Transverse colon (tissue), 4 donors: ENCODE results near the gene ADAMTS16. TPM values are rescaled to one million over a fixed set of nuclear protein-coding genes. Genes with fewer than 3 reads are reported as not detected.

ENCODE experiments used
- DNase-seq: peaks from one replicate; pipeline ENCODE4 v3.0.0-alpha.2; 2019
- H3K27ac ChIP-seq, 4 donors: fragments of 200-600 bp; sonication (generic); 2 replicates each; pipeline ENCODE4 v1.5.1; 2016 to 2018; ENCODE audit warnings: inconsistent platforms in 4 of 4
- H3K27me3 ChIP-seq: fragments of 200-600 bp; sonication (generic); 2 replicates; pipeline ENCODE4 v1.5.1; 2017; ENCODE audit warnings: inconsistent platforms
- H3K36me3 ChIP-seq, 4 donors: fragments of 200-600 bp; sonication (generic); 2 replicates each; pipeline ENCODE4 v1.5.1; 2017 to 2019; ENCODE audit warnings: inconsistent platforms in 4 of 4
- H3K4me1 ChIP-seq, 4 donors: fragments of 200-600 bp; sonication (generic); 2 replicates each; pipeline ENCODE4 v1.5.1; 2017 to 2020; ENCODE audit warnings: inconsistent platforms in 4 of 4
- H3K4me3 ChIP-seq, 4 donors: fragments of 200-600 bp; sonication (generic); 1 replicate in 1 of 4; 2 replicates in 3 of 4; pipeline versions ENCODE4 v1.5.1 to v1.6.1; 2017 to 2019; ENCODE audit warnings: inconsistent platforms in 4 of 4
- H3K9me3 ChIP-seq, 2 donors: fragments of 200-600 bp; sonication (generic); 2 replicates each; pipeline ENCODE4 v1.5.1; 2017 to 2019; ENCODE audit warnings: inconsistent platforms in 2 of 2
- EP300 ChIP-seq: sonication (generic); formaldehyde crosslinking; IDR thresholded peaks from one replicate; pipeline ENCODE4 v1.6.1; 2017; ENCODE audit warnings: antibody characterized with exemption, low read depth
- POLR2A ChIP-seq: fragments of 450-650 bp; IDR thresholded peaks from one replicate; pipeline ENCODE4 v1.6.1; 2016; ENCODE audit warnings: antibody characterized with exemption, mild to moderate bottlenecking, moderate library complexity
- POLR2AphosphoS5 ChIP-seq, 3 donors: sonication (generic); formaldehyde crosslinking; IDR thresholded peaks; one replicate each; pipeline ENCODE4 v1.6.1; 2016; ENCODE audit warnings: antibody characterized with exemption in 3 of 3
- WGBS, 2 donors: methylation state at CpG; one replicate each; pipeline ENCODE4 v1.1.5; 2018; ENCODE audit warnings: low coverage in 1 of 2; 5-methylcytosine and 5-hydroxymethylcytosine counted together
- in situ Hi-C, 4 donors: fragments of 200-750 bp; cut with MboI; loops; one replicate each; pipeline versions ENCODE4 v1.15.0 to v1.15.1; 2017; ENCODE audit warnings: low sequenced_read_pairs in 3 of 4, low pct_ligation_motif_present in 1 of 4, low pct_unique_long_range_greater_than_20kb in 1 of 4
- intact Hi-C: fragments of 100-400 bp; cut with DNase I; formaldehyde crosslinking; loops from one replicate; pipeline ENCODE4 v1.15.1; 2023; ENCODE audit warnings: low total_unique reads
- total RNA-seq, 4 donors: library from RNA; depleted of rRNA; stranded (reverse); fragments of >200 nt; gene quantifications; one replicate each; pipeline ENCODE4 v1.1.0, GENCODE V29; 2016
- TF ChIP-seq, protein P1 (sequence below), 5 experiments: fragments of 200-600 bp in 3 of 5; fragments of 450-650 bp in 2 of 5; sonication (generic) in 3 of 5; IDR thresholded peaks; 1 replicate in 2 of 5; 2 replicates in 3 of 5; pipeline ENCODE4 v1.5.1; 2016 to 2017; ENCODE audit warnings: antibody characterized with exemption in 5 of 5, inconsistent platforms in 3 of 5, mild to moderate bottlenecking in 2 of 5, moderate library complexity in 1 of 5

Gene ADAMTS16
- 1 to 10 TPM in 1 of 4 donors, under 1 TPM in 1, not detected in 2; 0.68 to 4.4 TPM for total RNA-seq

DNA sequence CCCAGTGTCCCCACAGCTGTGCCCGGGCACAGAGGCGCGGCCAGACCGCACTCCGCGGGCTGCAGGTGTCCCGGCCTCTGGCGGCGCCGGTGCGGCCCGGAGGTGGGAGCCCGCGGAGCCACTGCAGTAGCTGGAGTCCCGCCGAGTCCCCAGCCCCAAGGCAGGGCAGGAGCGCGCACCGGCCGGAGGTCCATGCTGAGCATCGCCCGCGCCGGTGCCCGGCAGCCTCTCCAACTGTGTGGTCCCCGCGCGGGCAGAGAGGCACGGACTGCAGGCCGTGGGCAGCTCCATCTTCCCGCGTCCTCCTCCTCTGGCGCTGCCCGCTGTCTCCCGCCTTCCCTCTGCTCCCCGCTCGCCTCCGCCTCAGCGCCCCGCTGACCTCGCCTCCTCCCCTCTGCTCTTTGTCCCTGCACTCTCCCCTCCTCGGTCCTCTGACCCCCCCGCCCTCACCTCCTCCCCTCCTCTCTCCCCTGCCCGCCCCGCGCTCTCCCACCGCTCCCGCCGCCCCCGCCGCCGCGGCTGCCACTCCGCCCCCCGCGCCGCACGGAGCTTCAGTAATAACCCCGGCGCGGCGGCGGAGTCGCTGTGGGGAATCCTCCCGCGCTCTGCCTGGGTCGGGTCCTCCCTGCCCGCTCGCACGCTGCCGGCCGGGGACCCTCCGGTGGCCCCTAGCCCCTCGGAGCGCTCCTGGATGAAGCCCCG lies at the start of gene ADAMTS16:
TSS of gene ADAMTS16 (plus strand) at position 554 of the 702 bp plus-strand sequence. CDS start at position 692, 138 bp downstream.
- 22 to 40% methylated on average over 3 to 28 of the region's 76 CpGs for WGBS, 2 donors
- H3K27ac ChIP-seq = no peak within 1 kb of the TSS
- peaks cover 0 to 15% (median 5%) of the 10 kb centered on the region in 4 donors for H3K4me1 ChIP-seq
- TF ChIP-seq, protein P1, sequence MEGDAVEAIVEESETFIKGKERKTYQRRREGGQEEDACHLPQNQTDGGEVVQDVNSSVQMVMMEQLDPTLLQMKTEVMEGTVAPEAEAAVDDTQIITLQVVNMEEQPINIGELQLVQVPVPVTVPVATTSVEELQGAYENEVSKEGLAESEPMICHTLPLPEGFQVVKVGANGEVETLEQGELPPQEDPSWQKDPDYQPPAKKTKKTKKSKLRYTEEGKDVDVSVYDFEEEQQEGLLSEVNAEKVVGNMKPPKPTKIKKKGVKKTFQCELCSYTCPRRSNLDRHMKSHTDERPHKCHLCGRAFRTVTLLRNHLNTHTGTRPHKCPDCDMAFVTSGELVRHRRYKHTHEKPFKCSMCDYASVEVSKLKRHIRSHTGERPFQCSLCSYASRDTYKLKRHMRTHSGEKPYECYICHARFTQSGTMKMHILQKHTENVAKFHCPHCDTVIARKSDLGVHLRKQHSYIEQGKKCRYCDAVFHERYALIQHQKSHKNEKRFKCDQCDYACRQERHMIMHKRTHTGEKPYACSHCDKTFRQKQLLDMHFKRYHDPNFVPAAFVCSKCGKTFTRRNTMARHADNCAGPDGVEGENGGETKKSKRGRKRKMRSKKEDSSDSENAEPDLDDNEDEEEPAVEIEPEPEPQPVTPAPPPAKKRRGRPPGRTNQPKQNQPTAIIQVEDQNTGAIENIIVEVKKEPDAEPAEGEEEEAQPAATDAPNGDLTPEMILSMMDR (IDR thresholded peaks at IDR 0.05) = no peak
- TF ChIP-seq EP300 (no peak), POLR2A (no peak), POLR2AphosphoS5 (IDR thresholded peaks at IDR 0.05) (no peak)
- peak within 1 kb of the TSS in 2 of 4 donors; percentile 6 to 33 for H3K4me3 ChIP-seq
- no peak for DNase-seq
- no peaks in the 10 kb centered on the region for H3K9me3 ChIP-seq
- H3K27me3 ChIP-seq = peaks cover 27% of the 10 kb centered on the region
- intact Hi-C loops (loop anchor here (5.0 kb wide), 1 partner anchor 277 kb away; no protein-coding TSS in a partner anchor), in situ Hi-C loops (loop anchor here (10.0 to 25.0 kb wide), 4 partner anchors 253 to 275 kb away; partner anchors contain the start of gene ICE1 (in 1 of the 4))
- no peaks in the 10 kb centered on the region for H3K36me3 ChIP-seq

GRCh38 chr5:5092149-5092548 lies 48.0 kb upstream of the ADAMTS16 start:
- no peaks in the 10 kb centered on the region for H3K4me1 ChIP-seq
- in situ Hi-C loops (no loop called here), intact Hi-C loops (no loop called here)
- no peak overlapping the region for H3K4me3 ChIP-seq
- H3K27me3 ChIP-seq = no peaks in the 10 kb centered on the region
- no peaks in the 10 kb centered on the region for H3K9me3 ChIP-seq
- TF ChIP-seq POLR2AphosphoS5 (IDR thresholded peaks at IDR 0.05) (no peak), EP300 (no peak), POLR2A (no peak)
- TF ChIP-seq, protein P1 (IDR thresholded peaks at IDR 0.05) = no peak
- 15 to 38% methylated on average over 1 of the region's 1 CpG for WGBS, 2 donors
- H3K27ac ChIP-seq = no peak overlapping the region
- H3K36me3 ChIP-seq = no peaks in the 10 kb centered on the region
- no peak for DNase-seq

DNA sequence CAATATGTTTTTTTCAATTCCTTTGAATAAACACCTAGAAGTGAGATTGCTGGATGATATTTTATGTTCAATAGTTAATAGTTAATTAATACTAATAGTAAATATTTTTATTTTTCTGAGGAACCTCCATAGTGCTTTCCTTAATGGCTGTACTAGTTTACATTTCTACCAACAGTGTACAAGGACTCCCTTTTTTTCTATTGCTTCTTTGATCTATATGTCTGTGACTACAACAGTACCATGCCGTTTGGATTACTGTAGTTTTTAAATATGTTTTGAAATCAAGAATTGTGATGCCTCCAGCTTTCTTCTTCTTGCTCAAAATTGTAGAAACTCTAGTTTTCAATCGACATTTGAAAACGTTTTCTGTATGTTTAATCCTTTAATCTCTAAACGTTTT lies 39.5 kb upstream of the ADAMTS16 start:
- 77 to 79% methylated on average over 4 of the region's 4 CpGs for WGBS, 2 donors

GRCh38 chr5:5101676-5102075 lies 38.5 kb upstream of the ADAMTS16 start:
- H3K27me3 ChIP-seq = no peaks in the 10 kb centered on the region
- intact Hi-C loops (no loop called here), in situ Hi-C loops (no loop called here)
- DNase-seq = no peak
- no peaks in the 10 kb centered on the region for H3K4me1 ChIP-seq
- peaks cover 0 to 5% of the 10 kb centered on the region in 2 donors for H3K9me3 ChIP-seq
- 57 to 67% methylated on average over 1 to 2 of the region's 2 CpGs for WGBS, 2 donors
- no peak overlapping the region for H3K4me3 ChIP-seq
- no peak for TF ChIP-seq EP300
- TF ChIP-seq POLR2AphosphoS5 (IDR thresholded peaks at IDR 0.05) = no peak
- TF ChIP-seq, protein P1 (IDR thresholded peaks at IDR 0.05) = no peak
- TF ChIP-seq POLR2A = no peak
- no peak overlapping the region for H3K27ac ChIP-seq
- no peaks in the 10 kb centered on the region for H3K36me3 ChIP-seq

More for the DNA sequence above, 39.5 kb upstream of the ADAMTS16 start:
- no peaks in the 10 kb centered on the region for H3K27me3 ChIP-seq
- H3K27ac ChIP-seq = no peak overlapping the region
- H3K9me3 ChIP-seq = peaks cover 0 to 5% of the 10 kb centered on the region in 2 donors
- H3K4me1 ChIP-seq = no peaks in the 10 kb centered on the region
- no peak overlapping the region for H3K4me3 ChIP-seq
- TF ChIP-seq, protein P1 (IDR thresholded peaks at IDR 0.05) = no peak
- no peak for TF ChIP-seq POLR2AphosphoS5 (IDR thresholded peaks at IDR 0.05)
- H3K36me3 ChIP-seq = no peaks in the 10 kb centered on the region
- in situ Hi-C loops (no loop called here), intact Hi-C loops (no loop called here)
- no peak for DNase-seq
